ENCODE results near the gene PIP4K2C. TPM values are rescaled to one million over a fixed set of nuclear protein-coding genes. Genes with fewer than 3 reads are reported as not detected.

PIP4K2C gene
- total RNA-seq, 2 experiments from 2014 or later = 10.7 to 12.3 TPM

- Mint-ChIP-seq H3K27me3 (no peaks in the 10 kb centered on the region), H3K4me1 (ENCODE audit: low read depth) (no peaks in the 10 kb centered on the region), H3K9me3 (no peaks in the 10 kb centered on the region), H3K4me3 (no peak overlapping the region), H3K36me3 (ENCODE audit: low read depth) (no peaks in the 10 kb centered on the region), H3K27ac (no peak overlapping the region)
- ATAC-seq (peak; percentile 100), DNase-seq (peak; percentile 83)
- CTCF ChIA-PET = interaction anchor here (0.6 to 7.0 kb wide), 46 partner anchors 8 to 173 kb away, joined by 3 to 124 read pairs (median 5); partner anchors contain the start of genes ARHGEF25, B4GALNT1, DCTN2 and OS9
- POLR2A ChIA-PET = interaction anchor here (0.6 to 2.0 kb wide), 6 partner anchors 22 to 147 kb away, joined by 3 to 6 read pairs (median 4); partner anchors contain the start of gene DTX3
- intact Hi-C loops (cut with micrococcal nuclease) = loop anchor here (2.0 to 5.0 kb wide), 3 partner anchors 40 to 160 kb away; partner anchors contain the start of gene OS9
- peak; percentile 96 for TF ChIP-seq CTCF (IDR thresholded peaks at IDR 0.05)
These were observed 7.8 kb upstream of the PIP4K2C start for GRCh38 chr12:57583008-57583831.

DNA sequence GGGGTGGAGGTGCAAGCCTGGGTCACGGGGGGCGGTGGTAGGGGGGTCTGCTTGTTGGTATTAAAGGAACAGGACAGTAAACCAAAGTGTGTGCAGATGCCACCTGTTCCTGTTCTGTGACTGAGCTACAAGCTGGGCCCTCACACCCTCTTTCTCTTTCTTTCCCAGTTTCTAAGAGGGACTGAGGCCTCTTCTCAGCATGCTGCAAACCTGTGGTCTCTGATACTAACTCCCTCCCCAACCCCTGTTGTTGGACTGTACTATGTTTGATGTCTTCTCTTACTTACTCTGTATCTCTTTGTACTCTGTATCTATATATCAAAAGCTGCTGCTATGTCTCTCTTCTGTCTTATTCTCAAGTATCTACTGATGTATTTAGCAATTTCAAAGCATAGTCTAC is 6.9 kb upstream of the PIP4K2C start:
- intact Hi-C loops (cut with micrococcal nuclease) = loop anchor here (5.0 kb wide), 1 partner anchor 108 kb away; the partner anchor contains the start of gene OS9
- Mint-ChIP-seq H3K27me3 (no peaks in the 10 kb centered on the region), H3K36me3 (ENCODE audit: low read depth) (no peaks in the 10 kb centered on the region), H3K4me1 (ENCODE audit: low read depth) (no peaks in the 10 kb centered on the region), H3K4me3 (no peak overlapping the region), H3K9me3 (no peaks in the 10 kb centered on the region), H3K27ac (no peak overlapping the region)
- no peak for TF ChIP-seq CTCF (IDR thresholded peaks at IDR 0.05)
- POLR2A ChIA-PET = interaction anchor here (1.0 to 2.0 kb wide), 4 partner anchors 21 to 41 kb away, joined by 3 to 6 read pairs (median 4); partner anchors contain the start of gene DTX3
- ATAC-seq (no peak), DNase-seq (no peak)
- CTCF ChIA-PET = interaction anchor here (0.8 to 7.0 kb wide), 37 partner anchors 8 to 173 kb away, joined by 3 to 124 read pairs (median 6); partner anchors contain the start of genes ARHGEF25, B4GALNT1, DCTN2 and OS9

DNA sequence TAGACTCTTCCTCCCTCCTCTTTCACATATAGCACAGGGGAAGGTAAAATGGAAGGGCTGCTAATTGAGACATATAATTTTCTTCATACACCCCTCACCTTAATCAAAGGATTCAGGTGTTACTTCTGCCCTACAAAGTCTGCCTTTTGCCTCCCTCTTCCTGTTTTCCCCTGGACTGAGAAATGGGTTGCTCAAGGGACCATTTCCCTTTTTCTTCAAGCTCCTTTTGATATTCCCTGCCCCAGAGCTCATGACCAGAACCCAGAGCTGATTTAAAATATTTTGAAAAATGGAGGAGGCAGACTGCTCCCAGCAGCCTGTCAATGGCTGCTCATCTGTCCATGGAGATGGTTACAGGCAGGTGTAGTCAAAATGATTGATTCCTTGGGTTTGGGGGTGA is 6.3 kb upstream of the PIP4K2C start:
- Mint-ChIP-seq H3K4me3 (no peak overlapping the region), H3K27ac (no peak overlapping the region), H3K27me3 (no peaks in the 10 kb centered on the region), H3K36me3 (ENCODE audit: low read depth) (no peaks in the 10 kb centered on the region), H3K9me3 (no peaks in the 10 kb centered on the region), H3K4me1 (ENCODE audit: low read depth) (no peaks in the 10 kb centered on the region)
- DNase-seq (no peak), ATAC-seq (no peak)
- ChIA-PET CTCF (interaction anchor here (0.6 to 7.0 kb wide), 21 partner anchors 7 to 172 kb away, joined by 3 to 124 read pairs (median 15); partner anchors contain the start of genes ARHGEF25, B4GALNT1, OS9 and PIP4K2C), POLR2A (no interaction called here)
- TF ChIP-seq CTCF (IDR thresholded peaks at IDR 0.05) = no peak
- intact Hi-C loops (cut with micrococcal nuclease) = loop anchor here (5.0 kb wide), 1 partner anchor 108 kb away; the partner anchor contains the start of gene OS9

DNA sequence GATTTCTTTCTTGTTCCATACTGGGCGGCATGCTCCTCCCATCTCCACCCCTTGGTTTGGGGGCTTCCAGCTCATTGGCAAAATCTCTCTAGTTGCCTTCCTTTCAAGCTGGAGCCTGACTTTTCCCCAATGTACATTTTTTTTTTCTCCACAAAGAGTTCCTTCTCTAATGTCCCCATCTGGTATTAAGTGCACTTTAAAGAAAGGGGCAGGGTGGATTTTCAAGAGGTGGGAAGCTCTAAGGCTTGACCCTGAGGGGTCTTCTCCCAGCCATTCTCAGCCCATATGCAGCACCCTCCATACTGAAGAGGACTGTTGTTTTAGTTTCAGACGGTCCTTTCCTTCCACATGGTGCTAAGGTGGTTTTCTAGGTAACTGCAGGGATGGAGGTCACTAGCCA is 5.8 kb upstream of the PIP4K2C start:
- POLR2A ChIA-PET = interaction anchor here (0.8 to 0.9 kb wide), 2 partner anchors 9 to 36 kb away, joined by 3 to 5 read pairs; no protein-coding TSS in a partner anchor
- ATAC-seq (no peak), DNase-seq (no peak)
- no peak overlapping the region for H3K4me3 Mint-ChIP-seq
- CTCF ChIA-PET = interaction anchor here (0.6 to 7.0 kb wide), 16 partner anchors 7 to 156 kb away, joined by 3 to 124 read pairs (median 18); partner anchors contain the start of genes ARHGEF25, B4GALNT1, OS9 and PIP4K2C
- H3K27me3 Mint-ChIP-seq = no peaks in the 10 kb centered on the region
- no peak for TF ChIP-seq CTCF (IDR thresholded peaks at IDR 0.05)
- no peak overlapping the region for H3K27ac Mint-ChIP-seq
- intact Hi-C loops (cut with micrococcal nuclease) = no loop called here
- H3K36me3 Mint-ChIP-seq (ENCODE audit: low read depth) = no peaks in the 10 kb centered on the region
- H3K9me3 Mint-ChIP-seq = no peaks in the 10 kb centered on the region
- H3K4me1 Mint-ChIP-seq (ENCODE audit: low read depth) = no peaks in the 10 kb centered on the region
